ELR (cell line): ENCODE results near the gene ARHGAP26.

Source experiments
- DNase-seq: peaks from one replicate; pipeline ENCODE4 v3.0.0-alpha.2; 2015; ENCODE audit warnings: low read depth

Gene ARHGAP26

DNA sequence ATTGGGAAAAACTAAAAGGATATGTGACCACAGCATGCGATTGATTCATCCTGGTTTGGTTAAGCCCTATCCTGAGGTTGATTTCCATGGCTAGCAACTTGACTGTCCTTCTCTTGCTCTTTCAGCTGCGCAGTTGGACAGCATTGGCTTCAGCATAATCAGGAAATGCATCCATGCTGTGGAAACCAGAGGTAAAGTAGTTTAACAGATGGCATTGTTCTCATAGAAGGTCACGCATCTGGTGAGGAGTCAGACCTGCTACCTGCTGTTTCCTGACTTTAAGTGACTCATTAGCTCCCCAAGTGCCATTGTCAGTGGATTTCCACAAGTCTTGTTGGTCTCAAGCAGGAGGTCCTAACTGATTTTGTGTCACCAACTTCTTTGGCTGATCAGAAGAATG, 266.9 kb downstream of the ARHGAP26 start:
- DNase-seq: peak; percentile 54

DNA sequence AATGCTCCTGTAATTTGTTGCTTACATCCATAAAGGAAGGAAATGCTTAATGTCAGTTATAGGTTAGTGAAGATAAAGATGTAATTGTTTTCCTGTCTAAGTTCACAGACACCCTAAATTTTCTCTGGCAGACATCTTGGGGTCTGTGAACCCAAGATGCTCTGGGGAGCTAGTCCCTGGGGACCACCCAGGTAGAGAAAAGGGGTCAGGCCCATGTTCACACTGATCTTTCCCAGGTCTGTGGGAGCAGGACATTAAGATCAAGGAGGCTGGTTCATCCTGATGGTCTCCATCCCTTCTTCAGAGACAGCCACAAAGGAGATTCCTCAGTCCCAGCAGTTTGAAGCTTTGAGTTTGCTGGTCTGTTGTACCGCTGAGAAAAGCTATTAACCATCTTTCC, 267.5 kb downstream of the ARHGAP26 start:
- no peak for DNase-seq

DNA sequence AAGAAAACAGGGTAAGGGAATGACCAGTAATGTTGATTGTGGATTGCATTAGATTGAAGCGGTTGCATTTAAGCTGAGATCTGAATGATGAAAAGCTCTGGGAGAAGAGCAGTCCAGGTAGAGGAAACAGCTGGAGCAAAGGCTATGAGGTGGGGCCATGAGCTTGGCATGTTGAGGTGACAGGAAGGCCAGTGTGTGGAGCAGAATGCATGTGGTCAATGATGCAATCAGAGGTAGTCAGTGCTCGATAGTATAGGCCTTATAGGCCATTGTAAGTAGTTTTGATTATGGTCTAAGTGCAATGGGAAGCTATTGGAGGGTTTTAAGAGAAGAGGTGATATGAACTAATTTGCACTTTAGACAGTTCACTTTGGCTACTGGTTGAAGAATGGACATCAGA, 270.4 kb downstream of the ARHGAP26 start:
- no peak for DNase-seq

DNA sequence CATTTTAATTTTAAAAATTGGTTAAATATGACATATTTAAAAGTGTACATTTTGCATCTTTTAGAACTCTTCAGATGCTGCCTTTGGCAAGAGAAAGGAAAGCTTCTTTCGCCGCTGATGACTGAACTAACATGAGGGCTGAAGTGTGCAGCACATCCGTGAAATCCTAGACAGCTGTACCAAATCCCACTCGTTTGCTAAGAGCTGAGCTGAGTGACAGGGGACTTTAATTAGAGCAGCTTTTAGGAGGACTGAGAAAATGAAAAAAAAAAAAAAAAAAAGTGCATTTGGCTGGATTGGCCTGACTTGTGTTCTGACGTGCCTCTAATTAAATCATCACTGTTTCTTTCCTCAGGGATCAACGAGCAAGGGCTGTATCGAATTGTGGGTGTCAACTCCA, 271.3 kb downstream of the ARHGAP26 start:
- DNase-seq: no peak

DNA sequence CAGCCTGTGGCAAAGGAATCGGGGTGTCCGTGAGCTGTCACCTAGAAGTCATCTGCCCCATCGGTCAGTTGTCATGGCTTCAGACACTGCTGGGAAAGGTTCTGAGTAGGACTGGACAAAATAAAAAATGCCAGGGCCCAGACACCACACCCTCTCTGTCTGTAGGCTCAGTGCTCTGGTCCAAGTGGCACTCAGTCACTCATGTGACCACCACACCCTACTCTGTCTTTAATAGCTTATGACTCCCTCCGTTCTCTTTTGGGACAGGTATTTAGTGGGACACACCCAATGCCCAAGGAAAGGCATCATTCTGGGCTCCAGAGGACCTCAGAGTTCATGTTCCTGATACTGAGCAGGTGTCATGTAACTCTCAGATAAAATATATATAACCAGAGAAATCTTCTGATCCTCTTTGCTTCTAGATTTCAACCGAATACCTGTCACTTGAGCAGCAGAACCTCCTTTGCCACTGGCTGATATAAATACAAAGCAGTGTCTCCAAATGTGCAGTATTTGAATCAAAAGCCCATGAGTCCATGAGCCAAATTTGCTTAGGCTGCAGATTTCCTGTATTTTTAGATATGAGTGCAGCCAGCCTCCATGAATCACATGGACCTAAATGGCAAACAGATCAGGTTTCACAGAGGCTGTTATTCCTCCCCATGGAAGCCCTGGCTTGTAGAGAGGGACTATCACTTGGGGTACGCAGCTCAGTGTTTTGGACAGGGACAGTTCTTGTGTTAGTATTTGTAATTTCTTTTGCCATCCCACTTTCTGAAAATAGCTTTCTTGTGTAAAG, 272.0 kb downstream of the ARHGAP26 start:
- no peak for DNase-seq

DNA sequence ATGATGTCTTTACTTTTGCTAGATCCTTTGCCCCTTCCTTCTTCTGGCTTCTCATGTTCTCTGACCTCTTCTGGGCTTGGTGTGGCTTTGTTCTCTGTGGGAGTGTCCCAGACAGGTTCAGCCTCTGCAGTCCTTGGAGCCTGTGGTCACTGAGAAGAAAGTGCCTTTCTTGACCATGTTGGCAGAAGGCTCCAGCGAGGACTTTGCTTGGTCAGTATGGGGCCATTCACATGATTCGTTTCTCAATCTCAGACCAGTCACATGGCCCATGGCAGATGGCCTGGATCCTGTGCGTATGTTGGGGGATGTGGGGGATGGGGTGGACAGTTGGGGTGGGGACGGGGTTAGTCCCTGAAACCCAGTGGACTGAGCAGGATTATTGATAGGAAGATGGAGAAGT, 274.1 kb downstream of the ARHGAP26 start:
- DNase-seq: no peak

DNA sequence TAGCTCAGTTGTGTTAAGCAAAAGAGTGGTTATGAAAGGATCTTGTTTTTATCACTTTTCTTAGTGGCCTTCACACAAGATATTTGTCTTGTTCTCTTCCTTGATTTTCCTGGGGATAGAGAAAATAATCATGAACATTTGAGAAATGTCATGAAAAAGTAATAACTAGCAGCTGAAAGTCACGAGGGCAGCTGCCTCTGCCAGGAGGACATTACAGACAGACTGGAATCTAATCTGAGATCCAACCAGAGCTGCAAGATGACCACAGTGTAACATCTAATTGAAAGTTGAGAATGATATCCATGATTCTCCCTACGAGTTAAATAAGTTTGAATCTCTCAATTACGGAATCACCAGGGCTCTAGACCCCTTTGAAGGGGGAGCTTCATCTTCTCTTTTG, 274.9 kb downstream of the ARHGAP26 start:
- DNase-seq: no peak

DNA sequence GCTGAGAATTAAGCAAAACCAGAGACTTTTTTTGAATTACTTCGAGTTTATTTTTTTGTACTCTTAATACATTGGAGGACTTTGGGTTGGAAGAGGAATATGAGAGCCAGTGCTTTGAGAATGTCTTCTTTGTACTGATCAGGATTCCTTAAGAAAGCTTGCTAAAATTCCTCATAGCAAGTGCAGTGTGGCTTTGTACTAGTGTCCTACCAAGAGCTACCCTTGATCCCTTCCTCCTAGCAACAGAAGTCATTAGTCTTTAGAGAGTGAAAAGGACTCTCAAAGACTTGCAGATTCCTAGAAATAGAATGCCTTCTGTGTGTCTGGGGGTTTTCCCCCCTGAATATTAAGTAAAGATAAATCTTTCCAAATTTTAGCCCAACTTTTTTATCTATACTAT, 276.1 kb downstream of the ARHGAP26 start:
- DNase-seq: no peak

DNA sequence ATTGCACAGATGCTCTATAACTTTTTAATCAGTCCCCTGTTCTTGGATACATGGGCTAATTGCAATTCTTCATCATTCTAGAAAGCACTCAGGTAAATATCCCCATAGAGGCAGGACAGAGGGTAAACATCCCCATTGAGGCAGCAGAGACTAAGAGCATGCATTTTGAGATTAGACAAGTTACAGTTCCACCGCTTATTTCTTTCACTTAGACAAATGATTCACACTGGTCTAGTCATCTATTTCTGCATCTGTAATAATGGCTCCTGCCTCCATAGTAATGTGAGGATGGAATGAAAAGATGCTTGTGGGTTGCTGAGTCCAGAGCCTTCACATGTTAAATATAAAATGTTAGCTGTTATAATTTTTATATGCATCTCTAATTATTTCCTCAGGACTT, 276.9 kb downstream of the ARHGAP26 start:
- no peak for DNase-seq

DNA sequence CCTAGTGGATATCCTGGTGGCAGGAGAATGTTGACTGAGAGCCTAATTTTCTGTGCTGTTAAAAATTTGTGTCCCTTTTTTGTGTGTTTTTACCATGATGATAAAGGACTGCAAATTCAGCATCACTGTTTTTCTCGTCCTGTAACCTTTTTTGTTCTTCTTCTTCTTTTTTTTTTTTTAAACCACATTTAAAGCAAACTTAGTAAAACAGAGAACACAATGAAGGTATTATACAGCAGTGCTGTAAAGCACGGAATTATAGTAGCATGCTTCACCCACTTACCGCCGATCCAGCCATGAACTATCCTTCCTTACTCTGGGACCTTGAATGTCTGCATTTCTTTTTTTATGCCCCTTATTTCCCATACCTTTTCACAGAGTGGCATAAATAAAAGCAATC, 280.0 kb downstream of the ARHGAP26 start:
- no peak for DNase-seq

DNA sequence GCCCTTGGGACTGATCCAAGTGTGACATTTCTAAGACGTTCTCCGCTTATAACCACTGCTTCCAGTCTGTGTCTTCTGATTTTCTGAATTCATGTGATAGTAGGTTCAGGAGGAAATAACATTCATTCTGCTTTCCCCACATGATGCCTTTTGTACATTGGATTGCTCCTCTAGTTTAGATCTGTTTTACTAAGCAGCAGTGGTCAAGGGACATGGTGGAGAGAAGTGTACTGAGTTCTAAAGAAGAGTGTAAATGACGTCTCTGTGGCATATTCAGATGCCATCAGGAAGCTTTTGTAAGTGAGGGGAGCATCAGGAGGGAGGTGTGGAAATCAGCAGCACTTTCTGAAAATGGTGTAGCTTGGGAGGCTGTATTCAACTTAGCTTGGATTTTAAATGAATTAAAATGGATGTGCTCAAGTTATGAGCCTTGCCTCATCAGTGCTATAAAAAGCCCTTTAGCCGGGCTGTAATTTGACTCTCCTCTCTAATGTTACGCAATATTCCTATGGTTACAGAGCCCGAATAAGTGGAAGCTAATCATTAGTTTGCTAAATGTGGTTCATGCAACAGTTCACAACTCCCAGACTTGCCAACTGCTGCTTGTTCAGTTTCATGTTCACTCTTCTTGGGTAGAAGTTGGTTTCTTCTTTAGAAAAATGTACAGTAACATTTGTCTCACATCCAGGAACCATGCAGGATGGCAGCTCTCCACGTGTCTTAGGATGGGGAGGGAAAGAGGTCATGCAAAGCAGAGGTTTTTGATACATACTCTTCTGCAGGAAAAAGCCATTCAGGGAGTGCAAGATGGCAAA, 281.3 kb downstream of the ARHGAP26 start:
- DNase-seq: peak; percentile 75

DNA sequence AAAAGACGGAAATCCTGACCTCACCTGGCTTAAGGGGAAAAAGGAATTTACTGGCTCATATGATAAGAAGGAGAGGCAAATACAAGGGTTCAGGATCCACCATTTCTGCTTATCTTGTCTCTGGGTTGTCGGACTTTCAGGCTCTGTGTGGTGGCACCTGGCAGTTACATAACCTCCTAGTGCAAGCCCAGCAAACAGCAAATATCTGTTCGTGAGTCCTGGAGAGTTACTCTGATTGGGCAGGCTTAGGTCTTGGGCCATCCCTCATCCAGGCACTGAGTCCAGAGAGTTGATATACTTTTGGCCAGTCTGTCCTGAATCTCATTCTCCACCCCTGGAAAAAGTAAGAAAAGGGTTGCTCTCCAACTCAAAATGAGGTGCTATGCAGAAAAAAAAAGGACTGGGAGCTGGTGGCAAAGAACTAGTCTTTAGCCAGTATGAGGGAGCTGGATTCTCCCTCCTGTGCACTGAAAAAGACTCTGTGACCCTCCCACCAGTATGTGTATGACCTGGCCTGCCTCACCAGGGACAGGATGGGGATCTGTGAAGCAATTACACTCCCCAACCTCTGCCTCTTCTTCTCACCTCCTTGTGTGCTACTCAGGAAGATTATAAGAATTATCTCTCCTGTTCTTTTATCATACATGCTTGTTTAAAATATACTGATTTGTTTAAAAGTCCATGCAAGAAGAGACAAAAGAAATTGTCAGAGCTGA, 282.9 kb downstream of the ARHGAP26 start:
- DNase-seq: no peak

DNA sequence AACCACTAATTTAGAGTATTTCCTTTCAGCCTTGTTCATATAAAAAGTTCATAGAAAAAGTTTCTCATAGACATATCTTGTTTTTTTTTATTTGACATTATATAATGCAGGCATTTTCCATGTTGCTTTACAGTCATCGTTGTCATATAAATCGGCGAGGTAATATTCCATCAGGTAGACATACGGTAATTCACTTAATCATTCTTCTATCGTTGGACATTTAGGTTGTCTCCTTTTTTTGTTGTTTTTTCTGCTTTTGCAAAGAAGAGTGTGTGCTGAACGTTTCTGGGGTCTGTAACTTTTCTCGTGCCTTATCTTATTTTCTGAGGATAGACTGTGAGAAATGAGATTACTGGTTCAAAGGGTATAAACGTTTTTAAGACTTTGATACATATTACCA, 283.6 kb downstream of the ARHGAP26 start:
- no peak for DNase-seq

DNA sequence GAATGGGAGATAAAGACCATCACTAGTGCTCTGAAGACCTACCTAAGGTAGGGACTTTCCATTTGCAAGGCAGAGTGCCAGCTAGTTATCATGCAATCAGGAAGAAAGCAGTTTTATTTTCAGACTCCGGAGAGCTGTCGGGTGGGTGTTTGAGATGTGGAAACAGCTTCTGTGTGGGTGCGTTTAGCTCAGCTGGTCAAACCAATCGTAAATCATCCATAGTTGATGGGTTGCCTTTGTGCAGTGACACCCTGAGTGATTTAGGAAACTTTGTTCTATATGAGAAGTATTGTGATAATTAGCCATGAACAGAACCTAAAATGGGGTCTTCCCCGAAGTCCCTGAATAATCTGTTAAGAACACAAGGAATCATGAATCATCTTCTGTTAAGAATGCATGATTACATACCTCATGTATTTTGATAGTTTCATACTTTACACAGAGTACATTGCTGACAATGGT, 284.3 kb downstream of the ARHGAP26 start:
- DNase-seq: peak; percentile 65

DNA sequence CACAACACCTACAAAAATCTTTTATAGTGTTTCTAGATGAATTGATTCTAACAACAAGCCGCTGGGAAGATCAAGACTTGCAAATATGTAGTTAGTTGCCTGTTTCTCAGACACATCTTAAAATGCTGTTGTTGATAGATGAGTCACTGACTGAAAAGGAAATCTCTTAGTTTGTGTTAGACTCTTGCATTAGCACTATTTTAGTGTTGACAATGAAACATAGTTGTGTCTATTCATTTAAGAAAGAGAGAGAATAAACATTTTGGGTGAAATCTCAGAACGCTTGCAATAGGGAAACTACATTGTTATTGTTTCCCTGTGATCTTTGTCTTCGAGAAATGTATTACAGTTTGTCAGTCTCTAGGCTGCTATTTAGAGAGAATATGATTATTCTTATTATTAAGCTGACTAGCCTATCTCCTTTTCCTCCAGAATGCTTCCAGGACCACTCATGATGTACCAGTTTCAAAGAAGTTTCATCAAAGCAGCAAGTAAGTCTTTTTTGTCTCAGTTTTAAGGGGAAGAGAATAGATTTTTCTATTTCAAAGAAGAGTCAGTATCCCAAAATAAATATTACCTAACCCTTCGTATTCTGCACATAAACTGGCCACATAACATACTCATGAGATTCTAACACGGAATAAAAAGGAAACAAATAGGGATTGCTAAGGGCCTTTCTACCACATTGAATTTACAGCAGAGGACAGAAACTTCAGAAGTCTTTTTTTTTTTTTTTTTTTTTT, 285.6 kb downstream of the ARHGAP26 start:
- DNase-seq: peak; percentile 69

DNA sequence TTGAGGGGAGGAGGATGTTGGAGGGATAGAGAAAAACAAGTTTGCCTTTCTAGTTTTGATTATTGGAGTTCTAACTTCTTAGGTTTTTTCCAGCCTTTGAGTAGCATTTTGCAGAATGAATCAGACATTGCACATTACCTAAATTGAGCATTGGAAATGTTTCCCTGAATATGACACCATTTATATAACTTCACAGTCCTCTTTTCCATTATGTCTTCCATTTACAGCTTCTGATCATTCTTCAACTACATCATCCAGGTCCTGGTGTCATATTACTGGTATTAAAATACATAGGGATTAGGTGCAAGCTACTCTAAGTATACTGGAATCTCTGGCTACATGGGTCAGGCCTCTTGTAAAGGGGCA, 286.1 kb downstream of the ARHGAP26 start:
- DNase-seq: no peak

DNA sequence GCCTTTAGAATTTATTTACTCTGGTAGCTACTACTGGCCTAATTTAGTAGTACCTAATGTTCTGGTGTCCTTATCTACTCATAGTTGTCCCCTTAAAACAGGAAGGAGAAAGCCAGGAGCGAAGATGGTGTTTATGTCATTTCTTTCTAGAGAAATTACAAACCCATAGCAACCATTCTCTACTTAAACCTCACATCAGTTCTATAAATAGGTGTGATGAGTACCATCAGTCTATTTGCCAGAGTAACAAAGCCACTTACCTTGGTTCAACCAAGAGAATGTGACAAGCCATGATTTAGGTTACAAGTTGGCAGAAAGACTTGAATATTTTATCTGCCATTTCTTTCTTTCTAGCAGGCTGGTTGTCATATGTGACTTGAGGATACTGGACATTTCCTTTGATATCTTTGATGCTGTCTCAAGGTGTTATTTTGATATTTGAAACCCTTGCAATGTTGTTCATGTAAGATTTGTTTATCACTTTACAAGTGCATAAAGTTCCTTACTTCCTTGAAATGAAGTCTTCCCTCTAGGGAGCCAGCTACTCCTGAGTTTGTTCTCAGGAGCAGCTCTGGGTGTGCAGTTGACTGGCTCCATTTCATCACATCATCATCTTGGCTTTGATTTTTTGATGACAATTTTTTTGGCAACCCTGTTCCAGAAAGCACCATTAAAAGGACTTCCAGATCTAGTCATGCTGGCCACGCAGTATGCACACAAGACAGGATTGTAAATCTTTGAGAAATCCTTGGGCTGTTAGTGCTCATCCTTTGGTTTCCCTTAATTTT, 286.8 kb downstream of the ARHGAP26 start:
- no peak for DNase-seq

DNA sequence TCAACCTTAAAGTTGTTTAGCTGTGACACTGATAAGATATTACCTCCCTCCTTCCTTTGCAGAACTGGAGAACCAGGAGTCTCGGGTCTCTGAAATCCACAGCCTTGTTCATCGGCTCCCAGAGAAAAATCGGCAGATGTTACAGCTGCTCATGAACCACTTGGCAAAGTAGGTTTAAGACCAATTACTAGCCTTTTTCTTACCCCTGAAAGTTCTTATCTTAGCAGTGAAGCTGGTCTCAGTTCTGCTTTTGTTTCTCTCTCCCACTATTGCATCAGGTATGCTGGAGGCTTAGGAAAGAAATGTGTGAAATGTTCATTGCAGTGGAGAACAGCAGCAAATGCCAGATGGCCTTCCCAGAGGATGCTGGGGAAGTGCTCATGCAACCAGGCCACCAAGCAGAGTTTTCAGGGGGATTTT, 287.4 kb downstream of the ARHGAP26 start:
- DNase-seq: no peak

DNA sequence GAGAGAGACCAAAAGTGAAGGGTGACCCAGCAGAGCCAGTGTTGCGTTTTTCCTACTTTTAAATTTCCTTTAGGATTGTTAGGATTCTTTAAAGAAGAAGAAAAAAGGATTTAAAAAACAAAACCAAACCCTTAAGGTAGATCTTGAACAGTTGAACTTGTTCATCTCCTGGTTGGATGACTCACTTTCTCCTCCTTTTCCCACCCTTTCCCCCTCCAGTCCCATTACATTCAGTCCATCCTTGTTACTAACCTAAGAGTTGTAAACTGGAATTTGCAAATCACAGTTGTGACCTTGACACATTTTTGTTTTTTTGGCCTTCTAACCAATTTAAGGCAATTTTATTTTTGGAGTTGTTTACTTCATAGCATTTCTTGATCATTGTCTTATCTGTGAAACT, 289.2 kb downstream of the ARHGAP26 start:
- DNase-seq: peak; percentile 53

DNA sequence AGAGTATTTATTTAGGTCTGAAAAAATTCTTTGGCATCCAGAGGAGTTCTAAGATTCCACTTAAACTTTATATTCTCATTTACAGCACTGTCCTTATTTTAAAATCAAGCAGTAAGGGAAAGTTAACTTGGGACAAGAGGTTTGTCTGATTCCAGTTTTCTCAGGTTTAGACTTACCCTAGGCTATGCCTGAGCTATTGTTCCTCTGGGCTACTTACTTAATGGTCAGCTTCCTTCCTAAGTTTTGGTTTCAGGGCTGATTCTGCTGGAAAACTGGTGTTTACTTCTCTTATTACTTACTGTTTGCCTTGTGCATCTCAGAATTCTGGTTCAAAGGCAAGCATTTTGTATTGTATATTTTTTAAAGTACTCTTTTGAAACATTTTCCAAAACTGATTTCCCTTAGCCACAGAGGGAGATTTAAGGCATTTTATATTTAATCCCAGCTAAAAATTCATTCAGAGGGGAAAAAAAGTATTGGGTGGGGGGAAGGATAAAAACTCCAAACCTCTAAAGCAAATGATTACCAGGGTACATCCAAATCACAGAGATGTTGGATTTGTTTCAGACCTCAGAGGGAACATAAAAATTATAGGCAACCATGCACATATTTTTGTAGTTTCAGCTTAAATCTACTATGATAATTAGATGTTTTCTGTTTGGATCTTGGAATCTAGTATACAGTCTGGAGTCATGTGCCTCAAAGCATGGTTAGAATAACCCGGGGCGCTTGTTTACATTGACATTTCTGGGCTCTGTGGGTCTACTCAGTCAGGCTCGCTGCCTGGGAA, 290.0 kb downstream of the ARHGAP26 start:
- peak; percentile 46 for DNase-seq
